HG02642 (cell line): Measurements from ENCODE around the gene NTM.
A peak's percentile ranks its signal among the peaks of the same experiment; 100 is the strongest.

Experiments
- ATAC-seq: cut with Tn5 transposase; IDR thresholded peaks from one replicate; pipeline ENCODE4 v1.9.1; 2021; ENCODE audit warnings: mild to moderate bottlenecking; ENCODE audit not compliant: unreplicated experiment, poor library complexity

Gene NTM

DNA sequence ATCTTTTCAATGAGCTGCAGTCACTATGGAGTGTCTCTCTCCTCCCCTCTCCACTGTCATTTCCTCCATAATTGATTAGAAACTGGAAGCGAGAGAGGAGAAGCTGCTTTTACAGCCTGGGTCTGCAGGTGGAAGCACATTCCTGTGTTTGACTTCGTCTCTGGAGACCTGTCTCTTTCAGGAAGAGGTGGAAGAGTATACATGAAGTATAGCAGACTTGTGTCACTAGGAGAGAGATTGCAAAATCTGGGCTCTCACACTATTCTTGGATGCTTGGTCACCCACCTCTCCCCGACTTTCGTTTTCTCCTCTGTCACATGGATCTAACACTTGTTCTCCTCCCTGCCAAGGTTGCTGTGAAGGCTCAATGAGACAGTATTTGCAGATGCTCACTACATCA is 323.3 kb downstream of the NTM start:
- ATAC-seq: no peak

DNA sequence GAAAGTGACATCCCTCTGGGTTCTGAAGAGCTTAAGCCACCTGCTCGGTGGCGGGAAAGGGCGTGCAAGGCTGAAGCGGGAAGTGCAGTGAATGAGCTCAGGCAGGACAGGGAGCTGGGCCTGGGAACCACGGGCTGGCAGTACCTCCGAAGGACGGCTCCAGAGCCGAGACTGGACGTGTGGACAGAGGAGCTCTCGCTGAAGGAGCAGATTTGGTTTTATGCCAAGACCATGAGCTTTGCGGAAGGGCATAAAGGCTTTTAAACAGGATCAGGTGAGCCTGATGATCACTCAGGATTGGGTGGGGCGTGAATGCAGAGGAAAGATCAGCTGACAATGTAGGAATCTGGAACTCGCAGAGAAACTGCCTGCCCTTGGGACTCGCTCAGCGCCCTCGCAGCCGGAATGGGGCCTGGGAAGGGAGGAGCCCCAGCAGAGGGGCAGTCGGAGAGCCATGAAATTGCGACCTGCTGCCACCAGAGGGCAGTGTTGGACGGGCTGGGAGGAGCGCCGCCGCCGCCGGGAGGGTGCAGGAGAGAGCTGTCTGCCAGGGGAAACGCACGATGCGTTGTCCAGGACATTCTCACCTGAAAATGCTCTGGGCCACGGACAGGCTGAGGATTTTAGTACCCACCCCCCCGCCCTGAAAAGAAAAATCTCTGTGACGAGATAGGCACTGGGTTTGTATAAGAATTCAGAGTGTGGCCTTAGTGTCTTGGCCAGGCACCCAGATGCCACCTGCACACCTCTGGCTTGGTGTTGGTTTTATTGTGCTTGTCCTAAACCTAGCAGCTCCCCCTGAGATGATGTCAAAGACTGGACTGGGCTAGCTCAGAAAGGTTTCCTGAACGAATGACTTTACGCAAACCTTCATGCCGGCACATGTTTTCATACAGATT is 324.4 kb downstream of the NTM start:
- peak; percentile 93 for ATAC-seq

DNA sequence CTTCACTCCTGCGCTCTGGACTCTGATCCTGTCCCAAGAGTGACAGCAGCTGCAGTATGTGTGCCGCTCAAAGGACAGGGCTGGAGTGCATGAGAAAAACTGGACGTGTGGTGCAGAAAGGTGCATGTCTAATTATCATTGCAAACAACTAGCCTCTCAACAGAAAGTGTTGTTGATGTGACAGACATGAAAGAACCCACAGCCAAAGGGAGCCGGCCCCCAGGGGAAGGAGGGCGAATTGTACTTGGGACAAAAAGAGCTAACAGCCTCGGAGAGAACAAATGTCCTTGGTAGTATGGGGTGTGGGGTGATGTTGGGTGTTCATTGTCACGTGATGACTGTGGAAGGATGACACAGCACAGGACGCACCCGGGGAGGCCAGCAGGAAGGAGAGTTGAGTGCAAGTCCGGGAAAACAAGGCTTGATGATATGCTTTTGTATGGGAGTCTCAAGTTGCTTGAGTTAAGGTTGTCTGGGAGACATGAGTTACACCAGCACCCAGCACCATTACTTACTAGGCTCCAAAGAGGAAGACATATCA is 325.5 kb downstream of the NTM start:
- ATAC-seq: no peak

DNA sequence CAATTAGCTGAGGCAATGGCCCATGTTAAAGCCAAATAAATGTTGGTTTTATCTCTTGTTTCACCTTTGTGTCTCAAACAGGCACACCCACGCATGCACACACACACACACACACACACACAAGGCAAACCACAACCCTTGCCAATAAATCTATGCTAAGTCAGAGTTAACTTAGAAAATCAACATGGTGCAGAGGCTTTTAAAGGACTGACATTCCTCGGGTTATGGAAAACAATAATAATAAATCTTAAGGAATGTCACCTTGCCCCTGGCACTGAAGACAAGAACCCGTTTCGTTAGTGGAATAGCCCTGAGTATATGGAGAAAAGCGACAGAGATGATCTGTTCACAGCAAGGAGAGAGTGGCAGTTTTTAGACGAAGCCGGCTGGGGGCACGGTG is 326.3 kb downstream of the NTM start:
- ATAC-seq: no peak

DNA sequence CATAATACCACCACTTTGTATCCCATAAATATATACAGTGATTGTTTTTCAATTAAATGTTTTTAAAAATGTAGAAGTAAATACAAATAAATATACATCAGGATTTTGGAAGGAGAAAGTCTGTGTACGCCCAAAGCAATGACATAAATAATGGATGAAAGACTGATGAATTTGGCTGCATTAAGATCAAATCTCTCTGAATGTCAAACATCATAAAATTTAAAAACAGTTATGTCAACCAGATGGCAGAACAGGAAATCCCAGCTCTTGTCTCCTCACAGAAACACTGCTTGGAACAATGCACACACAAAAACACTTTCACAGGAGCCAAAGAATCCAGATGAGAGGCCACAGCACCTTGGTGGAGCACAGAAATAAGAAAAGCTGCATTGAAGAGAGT is 332.9 kb downstream of the NTM start:
- no peak for ATAC-seq

DNA sequence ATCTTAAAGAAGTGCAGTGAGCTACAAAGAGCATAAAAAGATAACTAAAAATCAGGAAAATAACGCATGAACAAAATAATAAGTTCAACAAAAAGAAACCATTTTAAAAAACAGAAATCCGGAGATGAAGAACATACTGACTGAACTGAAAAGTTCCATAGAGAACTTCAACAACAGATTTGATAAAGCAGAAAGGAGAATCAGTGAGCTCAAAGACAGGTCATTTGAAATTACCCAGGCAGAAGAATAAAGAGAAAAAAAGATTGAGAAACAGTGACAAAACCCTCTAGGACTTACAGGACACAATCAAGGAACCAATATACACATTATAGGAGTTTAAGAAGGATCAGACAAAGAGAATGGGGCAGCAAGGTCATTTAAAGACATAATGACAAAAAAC is 334.3 kb downstream of the NTM start:
- ATAC-seq: no peak

DNA sequence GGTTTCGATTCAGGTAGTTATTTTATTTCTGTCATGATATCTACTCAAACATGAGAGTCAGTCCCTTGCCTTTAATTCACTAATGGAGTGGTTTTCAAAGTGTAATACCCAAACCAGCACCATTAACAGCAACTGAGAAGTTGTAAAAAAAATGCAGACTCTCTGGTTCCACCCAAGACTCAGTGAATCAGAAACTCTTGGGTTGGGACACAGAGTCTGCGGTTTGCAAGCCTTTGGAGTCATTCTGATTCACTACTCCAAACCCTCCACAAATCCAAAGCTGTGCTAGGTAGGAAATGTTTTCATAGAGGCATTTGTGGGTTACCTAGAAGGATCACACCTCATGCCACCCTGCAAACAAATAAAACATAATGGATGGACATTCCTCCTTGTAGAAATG is 340.1 kb downstream of the NTM start:
- no peak for ATAC-seq

DNA sequence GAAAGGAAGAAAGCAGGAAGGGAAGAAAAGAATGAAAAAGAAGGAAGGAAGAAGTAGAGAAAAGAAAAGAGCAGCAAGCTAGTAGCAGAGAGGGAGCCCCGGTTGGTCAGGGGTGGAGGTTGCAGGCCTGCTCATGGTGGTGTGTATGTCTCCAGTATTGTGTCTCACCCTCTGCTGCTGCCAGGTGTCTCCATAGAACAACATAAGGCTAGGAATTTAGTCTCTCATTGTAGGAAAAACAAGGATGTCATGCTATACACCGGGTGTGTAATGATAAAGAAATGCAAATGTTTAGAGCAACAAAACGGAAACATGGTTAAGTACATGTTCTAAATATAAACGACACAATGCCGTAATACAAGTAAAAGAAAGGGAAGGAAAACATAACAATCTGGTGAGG is 342.5 kb downstream of the NTM start:
- ATAC-seq: no peak

DNA sequence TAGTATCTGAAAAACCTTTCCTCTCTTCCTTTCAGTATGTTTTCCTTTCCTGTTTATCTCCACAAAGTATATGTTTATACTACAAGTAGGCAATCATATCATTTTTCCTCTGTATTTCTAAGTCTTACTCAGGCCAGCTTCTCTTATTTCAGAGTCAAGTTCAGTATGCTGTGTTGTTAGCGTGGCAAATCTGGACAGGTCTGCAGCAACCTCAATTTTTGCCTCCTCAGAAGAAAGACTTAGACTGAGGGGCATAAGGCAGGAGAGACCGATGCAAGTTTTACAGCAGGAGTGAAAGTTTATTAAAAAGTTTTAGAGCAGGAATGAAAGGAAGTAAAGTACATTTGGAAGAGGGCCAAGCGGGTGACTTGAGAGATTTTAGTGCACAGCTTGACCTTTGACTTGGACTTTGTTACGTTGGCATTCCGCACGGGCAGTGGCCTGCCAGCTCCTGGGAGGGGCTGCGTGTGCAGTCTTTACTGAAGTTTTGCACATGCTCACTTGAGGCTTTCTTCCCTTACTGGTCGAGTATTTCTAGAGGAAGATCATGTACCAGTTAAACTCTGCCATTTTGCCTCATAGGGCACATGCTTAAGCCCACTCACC is 343.2 kb downstream of the NTM start:
- no peak for ATAC-seq

DNA sequence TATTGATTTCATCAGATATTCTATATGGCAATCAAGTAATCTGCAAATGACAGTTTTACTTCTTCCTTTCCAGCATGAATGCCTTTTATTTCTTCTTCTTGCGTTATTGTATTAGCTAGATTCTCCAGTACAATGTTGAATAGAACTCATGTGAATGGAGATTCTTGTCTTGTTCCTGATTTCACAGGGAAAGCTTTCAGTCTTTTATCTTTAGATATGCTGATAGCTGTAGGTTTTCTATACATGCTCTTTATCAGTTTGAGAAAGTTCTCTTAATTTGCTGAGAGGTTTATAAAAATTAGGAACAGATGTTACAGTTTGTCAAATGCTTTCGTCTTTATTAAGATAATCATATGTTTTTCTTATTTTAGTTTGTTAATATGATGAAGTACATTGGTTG is 347.2 kb downstream of the NTM start:
- ATAC-seq: no peak

DNA sequence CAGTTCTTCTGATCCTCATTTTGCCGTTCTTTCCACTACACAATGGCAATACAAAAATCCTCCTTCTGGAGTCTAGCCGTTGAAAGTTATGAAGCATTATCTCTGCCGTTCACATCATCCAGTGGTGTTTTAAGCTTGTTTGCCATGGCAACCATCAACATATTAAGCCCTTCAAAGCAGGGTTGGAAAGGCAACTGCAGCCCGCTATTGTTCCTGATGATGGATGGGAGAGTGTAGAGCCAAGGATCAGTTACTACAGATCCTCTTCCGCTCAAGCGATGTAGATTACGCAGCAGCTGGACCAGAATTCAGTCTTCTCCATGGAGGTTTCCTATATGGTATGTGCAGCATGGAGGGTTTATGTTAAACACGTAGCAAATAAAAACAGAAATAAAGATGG is 352.7 kb downstream of the NTM start:
- no peak for ATAC-seq

DNA sequence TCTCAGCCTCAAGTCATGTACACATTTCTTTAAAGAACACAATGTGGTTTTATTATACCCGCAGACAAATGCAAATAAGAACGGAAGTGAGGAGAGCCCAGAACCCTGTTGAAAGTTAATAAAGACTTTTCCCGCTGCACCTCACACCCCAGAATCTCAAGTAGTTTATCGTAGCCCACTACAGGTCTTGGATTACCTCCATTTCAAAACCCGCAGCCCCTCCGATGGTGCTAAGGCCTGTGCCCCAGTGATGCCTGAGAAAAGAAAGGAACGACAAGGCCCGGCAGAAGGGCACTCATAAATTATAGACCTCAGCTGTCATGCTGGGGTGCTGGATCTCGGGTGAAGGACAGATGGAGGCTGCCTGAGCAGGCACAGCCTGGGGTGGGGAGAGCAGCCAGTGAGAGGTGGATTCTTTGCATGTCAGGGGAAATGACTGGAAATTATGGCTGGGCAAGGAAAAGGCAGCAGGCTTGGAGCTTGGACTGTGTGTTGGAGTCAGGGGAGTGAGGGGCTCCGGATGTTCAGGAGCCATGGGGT is 354.1 kb downstream of the NTM start:
- no peak for ATAC-seq

DNA sequence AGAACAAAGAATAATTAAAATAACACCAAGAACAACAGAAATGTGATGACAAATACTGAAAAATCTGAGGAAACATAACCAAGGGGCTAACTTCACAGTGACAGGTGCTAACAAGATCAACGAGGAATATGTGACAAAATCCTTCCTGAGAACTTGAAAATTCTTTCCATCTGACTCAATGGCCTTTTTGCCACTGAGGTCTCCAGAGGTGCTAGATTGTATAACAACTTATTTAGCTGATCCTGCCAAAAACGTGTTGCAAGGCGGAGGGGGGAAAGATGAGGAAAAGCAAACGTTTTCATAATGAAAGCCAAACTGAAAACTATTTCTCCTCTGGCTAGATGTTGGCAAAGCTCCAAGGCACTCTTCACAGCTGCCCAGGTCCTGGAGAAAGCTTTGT is 364.5 kb downstream of the NTM start:
- no peak for ATAC-seq

DNA sequence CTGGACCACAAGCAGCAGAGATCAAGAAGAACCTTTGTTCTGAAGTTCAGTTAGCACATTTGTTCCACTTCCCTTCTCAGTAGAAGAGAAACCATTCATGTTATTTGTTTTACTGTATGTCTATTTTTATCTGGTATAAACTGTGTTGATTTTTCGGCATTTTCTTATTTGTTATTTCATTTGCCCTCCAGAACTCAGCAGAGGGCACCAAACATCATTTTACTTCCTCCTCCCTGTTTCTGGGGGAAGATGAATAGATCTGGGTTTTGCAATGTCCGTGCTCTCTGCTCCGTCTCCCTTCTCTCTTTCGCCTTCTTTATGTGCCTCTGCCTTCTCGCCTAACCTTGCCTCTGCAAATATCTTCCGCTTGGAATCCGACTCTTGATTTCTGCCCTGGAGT is 366.9 kb downstream of the NTM start:
- ATAC-seq: no peak

DNA sequence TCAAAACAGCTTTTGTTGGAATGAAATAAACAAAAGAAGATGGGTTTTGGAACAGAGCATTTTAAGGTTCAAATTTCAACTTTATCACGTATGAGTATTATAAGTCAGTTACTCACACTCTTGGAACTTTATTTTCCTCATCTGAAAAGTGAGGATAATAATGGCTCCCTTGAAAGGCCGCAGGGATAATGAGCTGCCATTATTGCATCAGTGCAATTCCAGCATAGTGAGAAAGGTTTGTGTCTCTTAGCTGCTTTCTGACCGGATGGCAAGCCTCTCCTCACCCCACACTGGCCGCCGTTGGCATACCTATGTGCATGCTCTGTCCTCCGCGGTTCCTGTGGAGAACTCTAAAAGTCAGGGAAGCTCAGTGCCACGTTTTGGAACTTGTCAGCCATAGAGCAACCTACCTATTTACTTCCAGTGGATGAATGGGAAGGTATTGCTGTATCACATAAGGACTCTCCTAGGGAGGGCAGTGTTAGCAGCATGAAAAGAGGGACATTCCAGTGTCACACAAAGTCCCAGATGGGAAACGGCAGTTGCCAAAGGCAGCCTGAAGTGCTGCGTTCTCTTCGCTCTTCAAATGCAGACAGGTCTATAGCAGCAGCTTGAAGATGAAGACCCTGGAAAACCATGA is 368.9 kb downstream of the NTM start:
- ATAC-seq: no peak

DNA sequence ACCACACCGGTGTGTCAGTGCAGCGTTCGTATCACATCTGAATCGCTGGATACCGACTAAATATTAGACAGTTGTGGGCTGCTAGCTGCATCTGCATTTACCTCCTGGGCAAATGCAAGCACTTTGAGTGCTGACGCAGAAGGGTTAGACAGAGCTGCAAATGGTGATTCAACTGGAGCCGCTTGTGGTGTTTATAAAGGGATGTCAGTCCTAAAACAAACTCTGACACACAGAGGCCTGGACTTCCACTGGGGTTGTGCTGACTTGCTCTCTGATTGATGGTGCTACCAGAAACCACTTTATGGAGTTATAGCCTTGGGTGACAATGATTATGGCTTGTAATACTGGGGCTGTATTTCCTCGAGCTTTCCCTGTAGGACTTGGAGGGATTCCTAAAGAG is 374.4 kb downstream of the NTM start:
- ATAC-seq: no peak

DNA sequence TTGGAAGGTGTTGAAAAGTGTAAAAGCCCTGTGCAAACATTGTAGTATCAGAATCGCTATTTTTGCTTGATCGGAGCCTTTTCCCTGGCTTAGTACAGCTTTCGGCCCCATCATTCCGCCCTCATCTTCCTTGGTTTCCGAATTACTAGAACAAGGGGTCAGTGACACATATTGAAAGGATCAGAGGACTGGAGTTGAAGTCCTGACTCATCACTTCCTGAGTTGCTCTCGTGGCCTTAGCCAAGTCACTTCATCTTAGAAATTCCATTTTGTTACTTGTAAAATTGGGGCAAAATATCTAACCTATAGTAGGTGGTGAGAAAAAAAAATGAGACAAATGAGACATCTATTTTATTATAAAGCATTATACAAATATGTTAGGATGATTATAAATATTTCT is 375.0 kb downstream of the NTM start:
- no peak for ATAC-seq

DNA sequence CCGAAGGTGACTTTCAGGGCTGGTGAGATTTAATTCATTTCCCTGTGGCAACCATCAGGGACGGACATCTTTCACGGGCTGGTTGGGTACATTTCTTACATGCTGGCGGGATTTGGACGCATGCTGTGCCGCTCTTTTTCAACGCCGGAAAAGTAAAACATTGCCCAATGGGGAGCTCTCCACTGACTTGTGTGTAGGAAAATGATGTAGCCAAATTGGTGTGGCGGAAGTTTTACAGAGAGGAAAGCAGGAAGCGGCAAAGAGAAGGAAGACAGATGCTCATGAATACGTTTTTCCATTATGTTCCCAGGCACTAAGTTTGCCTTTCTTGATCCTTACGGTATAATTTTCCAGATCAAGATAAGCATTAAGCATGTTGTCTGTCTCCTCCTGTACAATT is 375.8 kb downstream of the NTM start:
- no peak for ATAC-seq

DNA sequence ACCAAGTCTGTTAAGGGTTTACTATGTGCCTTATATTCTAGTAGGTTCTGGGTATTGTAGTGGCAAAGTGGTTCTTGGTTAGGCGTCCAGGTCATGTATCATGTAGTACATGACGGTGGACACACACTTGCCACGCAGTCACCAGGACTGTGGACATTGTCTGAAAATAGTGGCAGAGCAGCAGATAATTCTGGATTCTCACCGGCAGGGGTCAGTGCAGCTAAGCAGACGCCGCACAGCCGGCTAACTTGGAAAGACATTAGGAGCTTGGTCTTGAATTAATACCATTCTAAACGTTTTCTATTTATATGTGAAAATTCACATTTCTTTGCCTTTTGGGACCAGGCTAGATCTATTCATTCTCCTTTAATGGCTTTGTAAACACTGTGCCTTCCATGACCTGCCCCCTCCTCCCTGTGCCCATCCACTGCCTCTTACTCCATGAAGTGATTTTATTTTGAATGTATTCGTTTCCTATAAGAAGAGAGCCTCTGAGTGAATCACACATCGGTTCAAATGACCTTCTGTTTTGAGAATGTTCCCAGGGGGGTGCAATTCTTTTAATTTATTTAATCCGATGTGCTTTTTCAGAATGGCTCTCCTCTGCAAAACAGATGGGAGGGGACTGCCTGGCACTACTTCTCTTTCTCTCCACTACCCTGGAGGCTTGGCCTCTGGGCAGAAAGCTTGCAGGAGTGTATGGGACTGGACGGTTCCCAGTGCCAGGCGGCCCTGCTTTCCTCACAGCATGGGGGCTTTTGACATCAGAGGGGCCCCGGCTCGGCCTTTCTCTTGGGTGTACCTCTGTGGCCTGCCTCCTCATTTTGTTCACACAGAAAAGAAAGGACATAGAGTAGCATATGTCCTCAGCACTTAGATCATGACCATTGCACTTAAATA is 378.0 kb downstream of the NTM start:
- peak; percentile 81 for ATAC-seq

DNA sequence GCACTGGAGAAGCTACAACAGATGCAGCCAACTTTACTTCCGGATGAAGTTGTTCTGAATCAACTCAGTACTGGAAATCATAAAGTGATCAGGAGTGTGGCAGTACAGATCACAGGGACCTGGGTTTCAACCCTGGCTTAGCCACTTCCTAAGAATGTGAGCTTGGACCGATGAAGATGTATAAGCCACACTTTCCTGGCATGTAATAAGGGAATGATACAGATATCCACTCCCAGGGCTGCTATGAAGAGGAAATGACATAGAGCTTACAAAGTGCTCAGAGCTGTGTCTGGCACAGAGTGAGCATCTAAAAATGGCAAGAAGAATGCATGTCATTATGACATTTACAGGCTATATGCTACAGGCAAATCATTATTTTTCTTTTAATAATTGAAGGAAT is 378.7 kb downstream of the NTM start:
- no peak for ATAC-seq
